ENCODE measurements around the gene CDNF. TPM values are rescaled to one million over a fixed set of nuclear protein-coding genes. Genes with fewer than 3 reads are reported as not detected.
"Not testable (repeated sequence)": the region's sequence is repeated elsewhere in the genome, so short reads cannot be mapped to it uniquely, and the experiment has no call there.

The CDNF gene
- 0.54 TPM for total RNA-seq

DNA sequence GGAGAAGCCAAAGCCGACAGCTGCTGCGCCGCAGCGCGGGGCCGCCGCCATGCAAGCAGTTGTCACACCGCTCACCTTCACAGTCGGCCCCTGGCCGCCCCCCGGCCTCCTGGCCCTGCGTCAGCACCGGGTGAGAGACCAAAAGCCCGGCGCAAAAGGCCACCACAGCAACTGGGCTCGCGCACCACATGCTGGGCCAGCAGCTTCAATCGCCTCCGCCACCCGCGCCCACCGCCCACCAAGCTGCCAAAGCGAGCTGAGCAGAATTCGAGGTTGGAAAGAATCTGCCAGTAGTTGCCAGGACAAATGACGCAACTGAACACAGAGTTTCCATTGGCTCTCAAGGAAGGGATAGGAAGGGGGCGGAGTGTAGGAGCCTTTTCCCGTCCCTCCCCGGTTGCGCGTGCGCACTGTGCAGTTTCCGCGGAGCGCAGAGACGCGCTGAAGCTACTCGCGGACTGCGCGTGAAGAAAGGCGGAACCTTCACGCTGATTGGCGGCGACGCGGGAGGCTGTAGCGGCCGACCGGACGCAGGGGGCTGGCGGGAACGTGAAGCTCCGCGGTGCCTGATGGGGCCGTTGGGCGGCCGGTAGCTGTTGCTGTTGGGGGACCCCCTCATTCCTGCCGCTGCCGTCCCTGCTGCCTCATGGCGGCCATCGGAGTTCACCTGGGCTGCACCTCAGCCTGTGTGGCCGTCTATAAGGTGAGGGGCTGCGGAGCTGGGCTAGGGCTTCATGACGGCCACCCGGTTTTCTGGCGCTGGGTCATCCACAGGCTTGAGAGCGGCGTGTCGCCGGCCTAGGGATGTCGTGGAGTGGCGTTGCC, at the start of gene CDNF, which contains the start of the genes HSPA14 and MSANTD7:
TSS of gene CDNF (minus strand) at position 281 of the 825 bp plus-strand sequence. CDS start at position 190, 91 bp downstream.
TSS of gene HSPA14 (plus strand) at position 550 of the 825 bp plus-strand sequence. CDS start at position 647, 97 bp downstream.
TSS of gene MSANTD7 (plus strand) at position 550 of the 825 bp plus-strand sequence. CDS start 3,979 bp downstream, outside the sequence.
- DNase-seq (ENCODE audit: low read depth in 2 of 3, low spot score in 2 of 3), result peak; percentile 99 to 100 (median 100)

DNA sequence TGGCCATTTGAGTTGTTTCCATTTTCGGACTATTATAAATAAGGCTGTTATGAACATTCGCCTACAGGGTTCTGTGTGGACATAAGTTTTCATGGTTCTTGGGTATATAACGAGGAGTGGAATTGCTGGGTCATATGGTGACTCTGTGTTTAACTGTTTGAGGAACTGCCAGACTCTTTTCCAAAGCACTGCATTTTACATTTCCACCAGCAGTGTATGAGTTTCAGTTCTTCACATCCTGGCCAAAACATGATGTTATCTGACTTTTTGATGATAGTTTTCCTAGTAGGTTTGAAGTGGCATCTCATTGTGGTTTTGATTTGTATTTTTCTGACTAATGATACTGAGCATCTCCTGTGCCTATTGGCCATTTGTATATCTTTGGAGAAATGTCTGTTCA, 46.2 kb upstream of the CDNF start:
- DNase-seq (ENCODE audit: low read depth in 2 of 3, low spot score in 2 of 3), result peak in 1 of 3 donors; percentile 32

DNA sequence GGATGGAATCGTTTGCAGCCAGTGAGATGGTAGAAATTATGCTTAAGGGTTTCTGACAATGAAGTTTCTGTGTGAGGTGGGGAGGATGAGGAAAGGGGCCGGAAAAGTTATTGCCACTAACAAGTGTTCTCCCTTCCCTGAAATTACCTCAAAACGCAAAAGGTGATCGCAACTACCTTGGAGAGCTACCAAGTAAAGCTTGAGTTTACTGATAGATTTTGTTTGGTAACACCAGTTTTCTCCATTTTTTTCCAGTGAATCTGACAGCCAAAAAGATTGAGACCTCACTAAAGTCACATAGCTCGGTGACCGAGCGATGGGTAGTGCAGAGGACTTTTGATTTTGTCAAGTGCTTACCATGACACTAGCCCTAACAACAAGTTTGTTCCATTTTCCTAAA, 42.4 kb upstream of the CDNF start:
- no peak for DNase-seq (ENCODE audit: low read depth in 2 of 3, low spot score in 2 of 3)

DNA sequence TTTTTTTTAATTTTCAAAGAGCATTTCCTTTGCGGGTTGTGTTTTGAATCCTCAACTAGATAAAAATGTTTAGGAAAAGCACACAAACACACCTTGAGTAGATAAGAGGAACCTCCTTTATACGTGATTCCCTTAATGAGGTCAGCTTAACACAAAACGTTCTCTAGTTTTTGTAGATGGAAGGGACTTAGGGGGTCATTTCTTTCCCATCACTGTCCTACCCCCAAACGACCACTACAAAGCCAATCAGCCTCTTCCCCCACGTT, 42.0 kb upstream of the CDNF start:
- DNase-seq (ENCODE audit: low read depth in 2 of 3, low spot score in 2 of 3), result no peak

DNA sequence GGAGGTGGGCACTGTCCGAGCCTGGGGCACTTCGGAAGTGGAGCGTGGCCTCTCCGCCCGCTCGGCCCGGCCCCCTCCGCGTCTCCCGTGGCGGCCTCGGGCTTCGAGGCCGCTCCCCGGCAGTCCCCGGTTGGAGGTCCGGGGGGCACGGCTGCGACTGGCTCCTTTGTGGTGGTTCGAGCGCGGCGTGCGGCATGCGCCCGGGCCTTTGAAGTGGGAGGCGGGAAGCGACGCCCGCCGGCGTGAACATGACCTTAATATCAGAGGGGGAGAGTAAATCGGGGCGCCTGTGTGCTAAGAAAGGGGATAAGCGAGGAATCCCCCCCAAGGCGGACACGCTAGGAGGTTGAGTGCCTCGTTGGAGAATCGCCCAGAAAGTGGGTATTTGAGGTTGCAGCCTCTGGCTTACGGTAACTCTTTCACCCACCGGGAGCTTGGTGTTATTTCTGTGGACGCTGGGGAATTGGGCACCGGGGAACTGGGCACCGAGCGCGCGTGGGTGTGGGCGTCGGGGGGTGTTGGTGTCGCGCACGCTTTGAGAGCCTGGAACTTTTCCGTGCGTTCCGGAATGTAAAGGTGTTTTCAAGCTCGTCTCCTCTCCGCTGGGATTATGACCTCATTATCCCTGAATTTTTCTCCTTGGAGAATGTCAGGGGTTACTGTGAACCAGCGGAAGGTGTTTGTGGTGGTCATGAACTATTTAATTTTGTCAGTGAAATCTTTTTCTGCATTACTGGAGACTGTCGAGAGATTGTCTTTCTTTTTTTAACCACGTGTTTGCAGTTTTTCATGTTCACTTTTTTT, 41.5 kb upstream of the CDNF start:
- DNase-seq (ENCODE audit: low read depth in 2 of 3, low spot score in 2 of 3), result peak; percentile 10 to 36 (median 21)

DNA sequence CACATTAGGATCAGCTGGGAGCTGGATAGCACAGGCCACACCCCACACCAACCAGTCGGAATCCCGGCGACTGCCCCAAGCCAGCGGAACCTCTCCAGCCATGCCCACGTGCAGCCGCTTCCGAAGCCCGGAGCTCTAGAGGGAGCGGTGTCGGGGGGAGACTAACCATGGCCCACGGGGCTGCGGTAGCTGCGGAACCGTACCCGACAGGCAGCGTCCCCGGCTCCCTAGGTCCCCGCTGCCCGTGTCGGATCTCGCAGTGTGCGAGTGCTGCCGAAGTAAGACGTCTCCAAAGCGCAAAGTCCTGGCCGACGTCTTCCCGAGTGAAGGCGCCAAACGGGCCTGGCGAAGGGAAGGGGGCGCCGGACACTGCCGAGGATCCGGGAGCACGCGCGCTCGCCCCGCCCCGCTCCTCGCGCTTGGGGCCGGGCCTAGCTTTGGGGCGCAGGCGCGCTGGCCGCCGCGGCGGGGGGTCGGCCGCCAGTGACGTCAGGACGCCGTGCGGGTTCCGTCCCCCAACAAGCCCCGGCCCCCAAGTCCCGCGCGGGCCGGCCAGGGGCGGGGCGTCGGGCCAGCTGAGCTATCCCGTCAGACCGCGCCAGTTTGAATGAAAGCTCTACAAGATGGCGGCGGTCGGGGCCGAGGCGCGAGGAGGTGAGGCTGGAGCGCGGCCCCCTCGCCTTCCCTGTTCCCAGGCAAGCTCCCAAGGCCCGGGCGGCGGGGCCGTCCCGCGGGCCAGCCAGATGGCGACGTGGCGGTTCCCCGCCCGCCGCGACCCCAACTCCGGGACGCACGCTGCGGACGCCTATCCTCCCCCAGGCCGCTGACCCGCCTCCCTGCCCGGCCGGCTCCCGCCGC, 40.7 kb upstream of the CDNF start, which contains the start of gene SUV39H2:
TSS of gene SUV39H2 (plus strand) at position 601 of the 858 bp plus-strand sequence. CDS start at position 624, 23 bp downstream.
- DNase-seq (ENCODE audit: low read depth in 2 of 3, low spot score in 2 of 3), result peak; percentile 81 to 96 (median 93)

DNA sequence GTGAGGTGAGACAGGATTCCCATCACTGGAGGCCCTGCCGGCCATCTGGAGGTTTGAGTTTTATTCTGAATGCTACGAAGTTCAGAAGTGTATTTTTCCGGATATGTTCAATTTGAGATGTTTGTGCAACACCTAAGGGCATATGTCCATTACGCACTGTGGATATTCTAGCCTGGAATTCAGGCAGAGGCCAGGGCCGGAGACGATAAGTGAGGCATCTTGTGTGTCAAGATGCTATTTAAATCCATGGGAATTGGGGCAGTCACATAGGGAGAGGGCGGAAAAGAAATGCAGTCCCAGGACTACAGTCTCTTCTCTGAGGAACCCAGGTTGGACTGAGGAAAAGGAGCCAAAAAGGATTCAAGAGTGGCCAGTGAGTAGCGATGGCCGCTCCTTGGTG, 38.9 kb upstream of the CDNF start:
- DNase-seq (ENCODE audit: low read depth in 2 of 3, low spot score in 2 of 3), result no peak

DNA sequence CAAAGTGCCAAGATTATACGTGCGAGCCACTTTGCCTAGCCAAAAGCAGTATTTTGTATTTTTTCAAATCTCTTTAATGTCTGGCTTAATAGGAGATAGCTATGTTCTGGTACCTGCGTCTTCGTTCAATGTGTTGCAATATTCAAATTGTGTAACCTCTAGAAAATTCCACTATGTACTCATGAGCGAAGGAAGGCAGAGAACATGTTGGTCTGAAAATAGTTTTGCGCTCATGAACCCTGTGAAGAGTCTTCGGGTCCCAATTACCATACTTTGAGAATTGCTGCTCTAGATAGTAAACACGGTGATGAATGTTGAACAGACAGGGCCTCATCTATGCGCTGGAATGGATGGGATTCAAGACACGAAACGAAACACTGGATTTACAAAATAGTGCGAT, 38.1 kb upstream of the CDNF start:
- DNase-seq (ENCODE audit: low read depth in 2 of 3, low spot score in 2 of 3), result no peak

DNA sequence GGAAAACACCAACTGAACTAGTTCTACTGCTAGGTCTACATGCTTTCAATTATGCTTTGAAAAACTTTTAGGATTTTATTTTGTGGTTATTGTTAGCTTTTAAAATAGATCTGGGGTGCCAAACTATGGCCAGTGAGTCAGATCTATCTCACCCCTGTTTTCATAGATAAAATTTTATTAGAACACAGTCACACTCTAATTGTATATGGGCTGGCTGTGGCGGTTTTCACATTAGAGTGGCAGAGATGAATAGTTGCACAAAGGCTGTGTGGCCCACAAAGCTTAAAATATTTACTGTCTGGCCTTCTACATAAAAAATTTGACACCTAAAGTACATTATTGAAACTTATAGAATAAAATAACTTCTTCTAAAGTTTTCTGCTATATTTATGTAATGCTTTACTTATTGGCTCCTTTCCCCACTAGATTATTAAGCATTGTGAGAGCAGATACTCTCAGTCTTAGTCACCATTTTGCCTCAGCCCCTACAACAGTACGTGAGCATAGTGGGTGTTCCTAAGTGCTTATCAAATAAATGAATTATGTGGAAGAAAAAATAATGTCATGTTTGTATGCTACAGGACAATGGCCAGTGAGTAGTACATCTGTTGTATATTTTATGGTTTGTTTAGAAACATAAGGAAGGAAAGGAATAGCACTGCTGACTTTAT, 35.4 kb upstream of the CDNF start:
- DNase-seq (ENCODE audit: low read depth in 2 of 3, low spot score in 2 of 3), result no peak

DNA sequence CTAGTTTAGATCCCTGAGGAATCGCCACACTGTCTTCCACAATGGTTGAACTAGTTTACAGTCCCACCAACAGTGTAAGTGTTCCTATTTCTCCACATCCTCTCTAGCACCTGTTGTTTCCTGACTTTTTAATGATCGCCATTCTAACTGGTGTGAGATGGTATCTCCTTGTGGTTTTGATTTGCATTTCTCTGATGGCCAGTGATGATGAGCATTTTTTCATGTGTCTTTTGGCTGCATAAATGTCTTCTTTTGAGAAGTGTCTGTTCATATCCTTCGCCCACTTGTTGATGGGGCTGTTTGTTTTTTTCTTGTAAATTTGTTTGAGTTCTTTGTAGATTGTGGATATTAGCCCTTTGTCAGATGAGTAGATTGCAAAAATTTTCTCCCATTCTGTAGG, 27.0 kb upstream of the CDNF start:
- not testable (repeated sequence) for DNase-seq (ENCODE audit: low read depth in 2 of 3, low spot score in 2 of 3)

DNA sequence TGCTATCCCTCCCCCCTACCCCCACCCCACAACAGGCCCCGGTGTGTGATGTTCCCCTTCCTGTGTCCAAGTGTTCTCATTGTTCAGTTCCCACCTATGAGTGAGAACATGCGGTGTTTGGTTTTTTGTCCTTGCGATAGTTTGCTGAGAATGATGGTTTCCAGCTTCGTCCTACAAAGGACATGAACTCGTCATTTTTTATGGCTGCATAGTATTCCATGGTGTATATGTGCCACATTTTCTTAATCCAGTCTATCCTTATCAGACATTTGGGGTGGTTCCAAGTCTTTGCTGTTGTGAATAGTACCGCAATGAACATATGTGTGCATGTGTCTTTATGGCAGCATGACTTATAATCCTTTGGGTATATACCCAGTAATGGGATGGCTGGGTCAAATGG, 26.6 kb upstream of the CDNF start:
- not testable (repeated sequence) for DNase-seq (ENCODE audit: low read depth in 2 of 3, low spot score in 2 of 3)

DNA sequence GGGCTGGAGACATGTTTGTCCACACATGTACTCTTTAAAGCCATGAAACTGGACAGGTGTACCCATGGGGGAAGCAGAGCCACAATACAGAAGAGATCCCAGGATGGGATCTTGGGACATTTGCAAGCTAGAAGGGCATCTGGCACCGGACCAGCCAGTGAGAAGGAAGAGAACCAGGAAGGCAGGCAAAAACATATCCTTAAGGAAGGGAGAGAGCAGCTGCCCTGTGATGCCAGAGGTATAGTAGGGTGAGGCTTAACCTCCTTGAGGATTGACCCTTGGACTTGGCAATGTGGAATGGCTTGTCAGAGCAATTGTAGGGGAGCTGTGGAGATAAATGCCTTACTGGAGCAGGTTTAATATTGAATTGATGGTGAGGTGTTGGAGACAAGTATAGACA, 23.0 kb upstream of the CDNF start:
- no peak for DNase-seq (ENCODE audit: low read depth in 2 of 3, low spot score in 2 of 3)

DNA sequence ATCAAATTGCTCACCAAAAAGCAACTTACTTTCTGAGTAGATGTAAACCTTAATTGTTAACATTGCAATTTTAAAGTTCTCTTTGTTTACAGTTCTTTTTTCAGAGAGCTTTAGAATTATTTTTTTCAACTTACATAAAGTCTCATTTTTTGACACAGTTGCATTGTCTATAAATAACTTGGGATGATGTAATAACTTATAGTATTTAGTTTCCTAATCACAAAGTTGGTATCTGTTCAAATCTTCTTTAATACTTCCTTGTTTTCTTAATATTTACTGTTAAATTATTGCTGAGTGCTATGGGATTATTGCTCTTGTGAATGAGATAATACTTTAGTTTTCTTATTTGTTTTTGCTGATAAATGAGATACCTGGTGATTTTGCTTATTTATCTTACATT, 21.9 kb upstream of the CDNF start:
- no peak for DNase-seq (ENCODE audit: low read depth in 2 of 3, low spot score in 2 of 3)

DNA sequence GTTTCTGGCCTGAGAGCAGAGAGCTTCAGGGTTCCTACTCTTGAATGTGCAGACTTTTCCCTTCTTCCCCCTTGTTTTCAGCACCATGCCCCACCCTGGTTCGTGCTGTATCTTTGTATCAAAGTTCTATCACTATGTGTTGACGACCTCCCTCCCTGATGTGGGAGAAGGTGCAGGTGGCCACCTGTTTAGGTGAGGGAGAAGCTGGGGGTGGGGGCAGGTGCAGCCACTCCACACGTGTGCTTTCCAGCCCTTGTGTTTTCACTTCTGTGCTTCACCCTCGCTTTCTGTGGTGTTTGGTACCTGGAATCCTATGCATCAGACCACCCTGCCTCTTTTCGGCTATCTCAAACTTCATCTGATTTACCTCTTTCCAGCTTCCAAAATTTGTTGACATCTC, 21.2 kb upstream of the CDNF start:
- no peak for DNase-seq (ENCODE audit: low read depth in 2 of 3, low spot score in 2 of 3)

DNA sequence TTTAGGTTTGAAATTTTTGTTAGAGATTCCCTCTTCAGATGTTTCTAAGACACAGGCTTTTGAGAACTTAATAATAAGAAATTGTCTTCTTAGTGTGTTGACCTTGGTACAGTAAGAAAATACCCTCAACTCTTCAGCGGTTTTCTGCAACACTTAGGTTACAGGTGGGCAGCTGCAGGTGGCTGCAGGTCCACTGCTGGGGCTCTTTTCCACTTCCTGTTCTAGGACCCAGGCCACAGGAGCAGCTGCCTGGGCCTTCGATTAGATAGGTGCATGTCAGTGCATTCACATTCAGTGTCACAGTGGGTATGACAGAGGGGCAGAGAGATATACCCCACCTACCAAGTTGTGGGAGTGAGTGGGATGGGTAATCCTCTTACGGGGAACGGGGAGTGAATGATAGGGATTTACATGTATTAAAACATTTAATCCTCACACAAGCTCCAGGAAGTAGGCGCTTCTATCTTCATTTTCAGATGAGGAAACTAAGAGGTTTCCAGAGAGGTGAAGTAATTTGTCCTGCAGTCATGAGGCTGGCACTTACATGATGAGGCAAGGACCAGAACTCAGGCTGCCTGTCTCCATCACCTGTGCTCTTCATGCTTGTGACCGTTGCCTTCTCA, 20.6 kb upstream of the CDNF start:
- DNase-seq (ENCODE audit: low read depth in 2 of 3, low spot score in 2 of 3), result no peak

DNA sequence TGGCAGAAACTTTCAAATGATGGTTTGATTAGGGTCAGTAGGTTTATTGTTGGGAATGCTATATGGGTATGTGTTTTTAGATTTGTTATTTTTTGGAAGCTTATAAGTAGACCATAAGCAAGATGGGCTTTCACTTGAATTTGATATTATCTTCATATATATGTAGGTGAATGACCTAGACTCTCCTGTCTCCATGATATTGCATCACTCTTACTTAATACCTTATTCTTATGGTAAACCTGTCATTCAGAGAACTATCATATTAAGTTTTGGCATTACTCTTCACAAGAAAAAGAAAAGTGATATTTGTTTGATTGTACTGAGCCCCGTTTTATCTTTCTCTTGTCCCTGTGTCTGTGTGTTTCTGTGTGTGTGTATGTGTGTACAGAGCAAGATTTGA, 17.6 kb upstream of the CDNF start:
- DNase-seq (ENCODE audit: low read depth in 2 of 3, low spot score in 2 of 3), result no peak

DNA sequence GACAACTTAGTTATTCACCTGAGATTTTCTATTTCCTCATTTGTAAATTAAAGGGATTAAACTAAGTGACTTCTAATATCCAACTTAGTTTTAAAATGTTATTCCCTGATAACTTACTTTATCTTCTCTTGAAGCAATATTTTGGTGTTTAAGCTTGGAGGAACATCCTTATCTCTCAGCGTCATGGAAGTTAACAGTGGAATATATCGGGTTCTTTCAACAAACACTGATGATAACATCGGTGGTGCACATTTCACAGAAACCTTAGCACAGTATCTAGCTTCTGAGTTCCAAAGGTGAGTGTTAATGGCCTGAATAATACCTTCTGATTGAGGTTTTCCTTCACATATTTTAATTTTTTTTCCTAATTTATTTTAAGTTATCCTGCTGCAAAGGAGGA, 14.4 kb upstream of the CDNF start:
- DNase-seq (ENCODE audit: low read depth in 2 of 3, low spot score in 2 of 3), result no peak

DNA sequence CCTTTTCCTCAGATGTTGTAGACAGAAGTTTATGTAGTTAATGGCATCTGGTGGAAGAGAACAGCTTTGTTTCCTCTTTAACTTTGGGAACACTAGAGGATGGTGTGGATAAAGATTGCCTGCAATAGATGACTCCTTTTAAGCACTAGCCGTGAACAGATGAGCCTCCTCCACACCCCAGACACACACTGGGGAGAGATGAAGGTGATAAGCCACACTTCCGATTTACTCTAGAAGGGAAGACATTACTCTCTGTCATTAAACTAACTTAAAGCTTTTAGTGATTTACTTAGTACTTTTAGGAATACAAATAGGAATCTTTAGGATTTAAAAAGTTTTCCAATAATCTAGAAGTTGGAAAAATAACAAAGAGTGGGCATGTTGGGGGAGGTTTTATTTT, 7.1 kb upstream of the CDNF start:
- DNase-seq (ENCODE audit: low read depth in 2 of 3, low spot score in 2 of 3), result no peak

DNA sequence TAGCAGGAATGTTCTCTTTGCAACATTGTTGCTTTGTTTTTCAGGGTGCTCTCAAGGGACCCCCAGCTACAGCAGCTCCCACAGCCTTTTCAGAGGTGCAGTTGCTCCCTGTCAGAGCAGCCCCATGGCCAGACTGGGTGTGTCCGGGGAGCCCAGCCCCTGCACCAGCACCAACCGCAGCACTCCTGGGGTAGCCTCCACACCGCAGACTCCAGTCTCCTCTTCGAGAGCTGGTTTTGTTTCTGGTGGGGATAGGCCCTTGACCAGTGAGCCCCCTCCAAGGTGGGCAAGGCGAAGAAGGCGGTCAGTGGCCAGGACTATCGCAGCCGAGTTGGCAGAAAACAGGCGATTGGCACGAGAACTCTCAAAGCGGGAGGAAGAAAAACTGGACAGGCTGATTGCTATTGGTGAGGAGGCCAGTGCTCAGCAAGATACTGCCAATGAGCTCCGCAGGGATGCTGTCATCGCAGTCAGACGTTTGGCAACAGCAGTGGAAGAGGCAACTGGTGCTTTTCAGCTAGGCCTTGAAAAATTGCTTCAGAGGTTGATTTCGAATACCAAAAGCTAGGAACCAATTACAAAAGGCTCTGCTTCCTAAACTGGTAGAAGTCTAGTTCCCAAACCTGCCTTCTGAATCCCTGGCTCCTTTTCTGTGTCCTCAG, 5.6 kb upstream of the CDNF start:
- no peak for DNase-seq (ENCODE audit: low read depth in 2 of 3, low spot score in 2 of 3)
